ENCODE measurements around the gene FARS2. TPM values are rescaled to one million over a fixed set of nuclear protein-coding genes. Genes with fewer than 3 reads are reported as not detected.

The FARS2 gene
- polyA plus RNA-seq, 3 donors = 12.2 to 21.6 (median 17.7) TPM

DNA sequence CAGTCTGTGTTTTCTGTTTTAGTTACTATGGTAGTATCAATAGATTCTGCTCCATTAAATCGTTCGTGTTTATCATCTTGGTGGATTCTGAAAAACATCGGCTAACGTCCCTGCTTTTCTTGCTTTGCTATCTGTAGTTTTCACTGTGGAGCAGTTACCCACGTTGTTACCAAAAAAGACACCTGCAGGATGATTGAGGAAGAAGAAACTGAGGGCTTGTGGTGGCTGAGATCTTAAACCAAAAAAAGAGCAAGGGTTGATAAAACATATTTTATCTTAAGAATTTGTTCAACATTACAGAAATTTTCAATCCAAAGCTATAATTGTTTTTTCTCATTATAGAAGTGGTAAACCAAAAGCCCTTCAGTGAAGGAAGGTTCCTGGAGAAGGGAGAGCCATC, 166.3 kb downstream of the FARS2 start:
- Mint-ChIP-seq H3K27me3 (ENCODE audit: low read depth in 3 of 3) (no peaks in the 10 kb centered on the region), H3K4me3 (no peak overlapping the region), H3K27ac (no peak overlapping the region), H3K9me3 (no peaks in the 10 kb centered on the region), H3K36me3 (peaks cover 5 to 12% of the 10 kb centered on the region in 2 donors), H3K4me1 (no peaks in the 10 kb centered on the region)
- TF ChIP-seq, protein P1, sequence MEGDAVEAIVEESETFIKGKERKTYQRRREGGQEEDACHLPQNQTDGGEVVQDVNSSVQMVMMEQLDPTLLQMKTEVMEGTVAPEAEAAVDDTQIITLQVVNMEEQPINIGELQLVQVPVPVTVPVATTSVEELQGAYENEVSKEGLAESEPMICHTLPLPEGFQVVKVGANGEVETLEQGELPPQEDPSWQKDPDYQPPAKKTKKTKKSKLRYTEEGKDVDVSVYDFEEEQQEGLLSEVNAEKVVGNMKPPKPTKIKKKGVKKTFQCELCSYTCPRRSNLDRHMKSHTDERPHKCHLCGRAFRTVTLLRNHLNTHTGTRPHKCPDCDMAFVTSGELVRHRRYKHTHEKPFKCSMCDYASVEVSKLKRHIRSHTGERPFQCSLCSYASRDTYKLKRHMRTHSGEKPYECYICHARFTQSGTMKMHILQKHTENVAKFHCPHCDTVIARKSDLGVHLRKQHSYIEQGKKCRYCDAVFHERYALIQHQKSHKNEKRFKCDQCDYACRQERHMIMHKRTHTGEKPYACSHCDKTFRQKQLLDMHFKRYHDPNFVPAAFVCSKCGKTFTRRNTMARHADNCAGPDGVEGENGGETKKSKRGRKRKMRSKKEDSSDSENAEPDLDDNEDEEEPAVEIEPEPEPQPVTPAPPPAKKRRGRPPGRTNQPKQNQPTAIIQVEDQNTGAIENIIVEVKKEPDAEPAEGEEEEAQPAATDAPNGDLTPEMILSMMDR (IDR thresholded peaks at IDR 0.05) = no peak
- 20% methylated on average over 1 of the region's 5 CpGs for WGBS (ENCODE audit: insufficient coverage)
- Histone ChIP-seq H3K4me2 (replicated peaks; ENCODE audit: extremely low read depth, low read length, poor library complexity, severe bottlenecking) (no peak overlapping the region), H3K9ac (ENCODE audit: insufficient read depth, low read length, poor library complexity, severe bottlenecking) (no peak overlapping the region), H4K20me1 (ENCODE audit: insufficient read depth, low read length) (no peaks in the 10 kb centered on the region), H3K36me3 (replicated peaks in 1 of 2; ENCODE audit: control insufficient read depth in 1 of 2, insufficient read depth in 2 of 2, low read length in 2 of 2) (peaks cover 0 to 1% of the 10 kb centered on the region in 2 donors), H3K4me1 (ENCODE audit: control insufficient read depth in 1 of 2, insufficient read depth in 2 of 2, low read length in 2 of 2) (no peaks in the 10 kb centered on the region), H3K27ac (ENCODE audit: low read depth in 1 of 2, low read length in 2 of 2) (no peak overlapping the region), H3K4me3 (replicated peaks in 1 of 3; ENCODE audit: low read depth in 2 of 3, low read length in 3 of 3) (no peak overlapping the region), H2AFZ (ENCODE audit: insufficient read depth, low read depth, low read length, poor library complexity, severe bottlenecking) (no peak overlapping the region), H3K27me3 (ENCODE audit: control insufficient read depth in 2 of 2, insufficient read depth in 2 of 2, low read length in 2 of 2) (no peaks in the 10 kb centered on the region), H3K79me2 (ENCODE audit: insufficient read depth, low read length) (no peaks in the 10 kb centered on the region), H3K9me3 (replicated peaks in 1 of 2; ENCODE audit: control insufficient read depth in 1 of 2, insufficient read depth in 1 of 2, low read length in 2 of 2) (no peaks in the 10 kb centered on the region)
- no peak for DNase-seq
- intact Hi-C loops (cut with micrococcal nuclease) = no loop called here

GRCh38 chr6:5433324-5433723, 172.0 kb downstream of the FARS2 start:
- peaks cover 0 to 14% (median 5%) of the 10 kb centered on the region in 7 donors for H3K9me3 Mint-ChIP-seq
- WGBS (ENCODE audit: insufficient coverage) = no CpG with 5 or more reads among the region's 1 CpG
- intact Hi-C loops (cut with micrococcal nuclease) = no loop called here

More at GRCh38 chr6:5433324-5433723, 172.0 kb downstream of the FARS2 start:
- Histone ChIP-seq H3K79me2 (ENCODE audit: insufficient read depth, low read length) (no peaks in the 10 kb centered on the region), H3K9me3 (replicated peaks in 1 of 2; ENCODE audit: control insufficient read depth in 1 of 2, insufficient read depth in 1 of 2, low read length in 2 of 2) (peaks cover 0 to 4% of the 10 kb centered on the region in 2 donors), H3K27me3 (ENCODE audit: control insufficient read depth in 2 of 2, insufficient read depth in 2 of 2, low read length in 2 of 2) (no peaks in the 10 kb centered on the region), H3K4me1 (ENCODE audit: control insufficient read depth in 1 of 2, insufficient read depth in 2 of 2, low read length in 2 of 2) (no peaks in the 10 kb centered on the region), H3K36me3 (replicated peaks in 1 of 2; ENCODE audit: control insufficient read depth in 1 of 2, insufficient read depth in 2 of 2, low read length in 2 of 2) (peaks cover 5 to 7% of the 10 kb centered on the region in 2 donors), H4K20me1 (ENCODE audit: insufficient read depth, low read length) (no peaks in the 10 kb centered on the region), H3K9ac (ENCODE audit: insufficient read depth, low read length, poor library complexity, severe bottlenecking) (no peak overlapping the region), H3K27ac (ENCODE audit: low read depth in 1 of 2, low read length in 2 of 2) (no peak overlapping the region), H3K4me3 (replicated peaks in 1 of 3; ENCODE audit: low read depth in 2 of 3, low read length in 3 of 3) (no peak overlapping the region), H3K4me2 (replicated peaks; ENCODE audit: extremely low read depth, low read length, poor library complexity, severe bottlenecking) (no peak overlapping the region), H2AFZ (ENCODE audit: insufficient read depth, low read depth, low read length, poor library complexity, severe bottlenecking) (no peak overlapping the region)
- peaks cover 25 to 29% of the 10 kb centered on the region in 2 donors for H3K36me3 Mint-ChIP-seq
- no peaks in the 10 kb centered on the region for H3K4me1 Mint-ChIP-seq
- no peak for DNase-seq
- H3K4me3 Mint-ChIP-seq = no peak overlapping the region
- no peak overlapping the region for H3K27ac Mint-ChIP-seq
- H3K27me3 Mint-ChIP-seq (ENCODE audit: low read depth in 3 of 3) = no peaks in the 10 kb centered on the region
- TF ChIP-seq, protein P1 (IDR thresholded peaks at IDR 0.05) = no peak

Measured in CD14-positive monocyte (primary cell).